ENCODE results near the gene TM4SF1.

Gene TM4SF1

DNA sequence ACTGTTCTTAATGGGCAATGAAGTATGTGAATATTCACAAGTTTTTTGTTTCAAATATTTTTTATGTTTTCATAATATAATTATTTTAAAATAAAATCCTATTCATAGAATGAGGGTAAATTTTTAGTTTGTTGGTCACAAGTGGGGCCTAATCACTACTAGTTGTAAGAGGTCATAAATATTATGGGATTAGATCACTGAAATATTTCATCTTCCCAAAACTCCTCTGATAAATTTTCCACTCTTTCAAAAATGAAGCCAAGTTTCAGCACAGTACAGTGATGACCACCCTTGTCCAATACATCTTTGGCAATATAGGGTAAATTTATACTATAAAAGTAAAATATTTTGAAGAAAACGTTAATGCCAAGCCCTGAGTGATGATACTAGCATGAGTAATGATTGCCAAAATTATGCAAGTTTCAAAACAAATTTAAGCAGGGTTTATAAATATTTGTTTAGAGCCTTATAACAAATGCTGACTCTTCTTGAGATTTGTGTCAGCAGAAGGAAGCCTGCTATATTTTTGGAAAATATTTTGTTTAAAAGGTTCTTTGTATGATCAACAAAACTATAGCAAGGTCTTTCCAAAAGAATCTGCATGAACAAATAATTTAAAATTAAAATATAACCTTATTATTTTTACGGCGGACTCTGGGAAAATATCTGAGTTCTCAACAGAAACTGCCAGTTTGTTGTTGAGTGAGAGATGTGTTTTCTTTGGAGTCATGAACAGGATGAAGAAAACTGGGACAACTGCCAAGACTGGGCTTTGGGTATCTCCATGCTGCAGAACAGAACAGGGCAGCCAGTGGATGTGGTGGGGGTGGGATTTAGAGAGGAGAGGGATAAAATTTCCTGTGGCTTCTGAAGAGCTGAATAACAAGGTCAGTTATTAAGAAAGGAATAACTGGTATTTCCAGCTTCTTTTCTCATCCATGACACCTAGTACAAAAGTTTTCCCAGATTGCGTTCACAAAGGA is 17.9 kb upstream of the TM4SF1 start:
- H3K9me3 ChIP-seq (ENCODE audit: control extremely low read depth in 1 of 5, control insufficient read depth in 4 of 5, insufficient read depth in 2 of 5, low read depth in 1 of 5, low read length in 4 of 5), result no peaks in the 10 kb centered on the region
- DNase-seq, result no peak
- H3K27ac ChIP-seq (ENCODE audit: insufficient read depth in 1 of 2, low read depth in 1 of 2, low read length in 2 of 2, poor library complexity in 1 of 2, severe bottlenecking in 2 of 2), result no peak overlapping the region
- no peak overlapping the region for H3K4me3 ChIP-seq (ENCODE audit: control insufficient read depth in 1 of 7, extremely low read depth in 1 of 7, insufficient read depth in 4 of 7, low read depth in 2 of 7, low read length in 6 of 7)
- POLR2A ChIA-PET, result no interaction called here
- peaks cover 0 to 3% (median under 1%) of the 10 kb centered on the region in 4 experiments for H3K4me1 ChIP-seq (ENCODE audit: control extremely low read depth in 1 of 4, control insufficient read depth in 4 of 4, insufficient read depth in 4 of 4, low read length in 3 of 4)
- H3K27me3 ChIP-seq (replicated peaks in 2 of 5; ENCODE audit: control insufficient read depth in 4 of 5, insufficient read depth in 5 of 5, low read length in 4 of 5), result no peaks in the 10 kb centered on the region
- CTCF ChIA-PET, result interaction anchor here (0.7 to 1.2 kb wide), 5 partner anchors 10 to 85 kb away, joined by 3 to 4 read pairs (median 3); no protein-coding TSS in a partner anchor
- no peaks in the 10 kb centered on the region for H3K36me3 ChIP-seq (ENCODE audit: control insufficient read depth in 4 of 4, insufficient read depth in 4 of 4, low read length in 3 of 4)
- 100% methylated on average over 1 of the region's 4 CpGs for WGBS (ENCODE audit: insufficient coverage)

DNA sequence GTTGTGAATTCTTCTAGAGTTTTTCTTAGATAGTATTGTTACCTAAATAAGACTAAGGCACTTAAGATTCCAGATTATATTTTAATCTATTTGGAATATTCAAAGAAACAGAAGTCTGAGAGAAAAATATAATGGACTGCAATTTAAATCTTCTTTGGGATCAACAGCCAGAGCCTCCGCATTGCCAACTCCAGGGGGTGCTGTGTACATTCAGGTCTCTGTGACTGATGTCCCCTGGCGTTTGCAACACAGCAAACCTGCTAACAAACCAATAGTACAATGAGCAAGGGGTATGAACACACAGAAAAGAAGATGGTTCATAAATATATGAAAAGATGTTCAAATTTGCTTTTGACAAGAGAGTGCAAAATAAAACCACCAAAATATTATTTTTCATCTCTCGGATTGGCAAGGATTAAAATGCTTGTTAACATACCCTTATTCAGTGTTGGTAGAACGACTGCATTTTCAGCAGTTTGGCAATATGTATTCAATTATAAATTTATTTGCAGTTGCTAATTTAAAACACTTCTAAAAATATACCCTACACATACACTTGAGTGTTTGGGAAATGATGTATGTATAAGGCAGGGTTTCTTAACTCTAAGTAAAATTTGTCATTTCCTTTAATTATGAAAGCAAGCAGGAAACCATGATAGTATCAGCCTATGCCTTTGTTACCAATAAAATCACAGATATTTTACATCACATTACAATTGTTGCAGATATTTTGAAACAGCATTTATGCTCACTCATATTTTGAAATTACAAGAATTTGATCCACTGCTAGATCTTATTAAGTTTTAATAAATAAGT is 16.1 kb upstream of the TM4SF1 start:
- CTCF ChIA-PET, result interaction anchor here (0.9 to 1.0 kb wide), 2 partner anchors 17 to 74 kb away, joined by 3 read pairs; no protein-coding TSS in a partner anchor
- H3K4me1 ChIP-seq (ENCODE audit: control extremely low read depth in 1 of 4, control insufficient read depth in 4 of 4, insufficient read depth in 4 of 4, low read length in 3 of 4), result peaks cover 0 to 3% (median under 1%) of the 10 kb centered on the region in 4 experiments
- WGBS (ENCODE audit: insufficient coverage), result 17% methylated on average over 1 of the region's 4 CpGs
- H3K4me3 ChIP-seq (ENCODE audit: control insufficient read depth in 1 of 7, extremely low read depth in 1 of 7, insufficient read depth in 4 of 7, low read depth in 2 of 7, low read length in 6 of 7), result no peak overlapping the region
- H3K36me3 ChIP-seq (ENCODE audit: control insufficient read depth in 4 of 4, insufficient read depth in 4 of 4, low read length in 3 of 4), result no peaks in the 10 kb centered on the region
- H3K27ac ChIP-seq (ENCODE audit: insufficient read depth in 1 of 2, low read depth in 1 of 2, low read length in 2 of 2, poor library complexity in 1 of 2, severe bottlenecking in 2 of 2), result no peak overlapping the region
- H3K27me3 ChIP-seq (replicated peaks in 2 of 5; ENCODE audit: control insufficient read depth in 4 of 5, insufficient read depth in 5 of 5, low read length in 4 of 5), result no peaks in the 10 kb centered on the region
- POLR2A ChIA-PET, result no interaction called here
- peaks cover 0 to 2% (median 0%) of the 10 kb centered on the region in 5 experiments for H3K9me3 ChIP-seq (ENCODE audit: control extremely low read depth in 1 of 5, control insufficient read depth in 4 of 5, insufficient read depth in 2 of 5, low read depth in 1 of 5, low read length in 4 of 5)
- peak; percentile 76 to 86 (median 86) for DNase-seq

DNA sequence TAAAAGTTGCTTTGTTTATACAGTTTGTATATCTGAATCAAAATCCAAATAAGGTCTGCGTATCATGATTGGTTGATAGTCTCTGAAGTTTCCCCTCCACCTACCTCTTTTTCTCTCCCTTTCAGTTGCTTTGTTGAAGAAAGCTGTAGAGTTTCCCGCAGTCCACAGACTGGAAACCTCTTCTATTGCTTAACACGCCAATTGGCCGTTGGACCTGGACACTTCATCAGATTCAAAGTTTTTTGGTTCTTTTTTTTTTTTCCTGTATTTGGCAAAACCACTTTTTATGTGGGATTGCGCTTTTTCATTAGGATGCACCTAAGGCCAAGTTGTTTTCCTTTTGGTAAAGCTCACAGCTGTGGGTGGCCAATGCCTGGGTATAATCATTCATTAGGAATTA is 14.5 kb upstream of the TM4SF1 start:
- Histone ChIP-seq H3K9me3 (ENCODE audit: control extremely low read depth in 1 of 5, control insufficient read depth in 4 of 5, insufficient read depth in 2 of 5, low read depth in 1 of 5, low read length in 4 of 5) (peaks cover 0 to 2% (median 0%) of the 10 kb centered on the region in 5 experiments), H3K4me1 (ENCODE audit: control extremely low read depth in 1 of 4, control insufficient read depth in 4 of 4, insufficient read depth in 4 of 4, low read length in 3 of 4) (peaks cover 0 to 10% (median 5%) of the 10 kb centered on the region in 4 experiments), H3K4me3 (ENCODE audit: control insufficient read depth in 1 of 7, extremely low read depth in 1 of 7, insufficient read depth in 4 of 7, low read depth in 2 of 7, low read length in 6 of 7) (no peak overlapping the region), H3K36me3 (ENCODE audit: control insufficient read depth in 4 of 4, insufficient read depth in 4 of 4, low read length in 3 of 4) (no peaks in the 10 kb centered on the region), H3K27me3 (replicated peaks in 2 of 5; ENCODE audit: control insufficient read depth in 4 of 5, insufficient read depth in 5 of 5, low read length in 4 of 5) (no peaks in the 10 kb centered on the region), H3K27ac (ENCODE audit: insufficient read depth in 1 of 2, low read depth in 1 of 2, low read length in 2 of 2, poor library complexity in 1 of 2, severe bottlenecking in 2 of 2) (no peak overlapping the region)
- no peak for DNase-seq
- CTCF ChIA-PET, result interaction anchor here (0.7 to 1.2 kb wide), 4 partner anchors 10 to 56 kb away, joined by 3 to 4 read pairs (median 3); no protein-coding TSS in a partner anchor
- 57% methylated on average over 3 of the region's 5 CpGs for WGBS (ENCODE audit: insufficient coverage)
- POLR2A ChIA-PET, result no interaction called here

DNA sequence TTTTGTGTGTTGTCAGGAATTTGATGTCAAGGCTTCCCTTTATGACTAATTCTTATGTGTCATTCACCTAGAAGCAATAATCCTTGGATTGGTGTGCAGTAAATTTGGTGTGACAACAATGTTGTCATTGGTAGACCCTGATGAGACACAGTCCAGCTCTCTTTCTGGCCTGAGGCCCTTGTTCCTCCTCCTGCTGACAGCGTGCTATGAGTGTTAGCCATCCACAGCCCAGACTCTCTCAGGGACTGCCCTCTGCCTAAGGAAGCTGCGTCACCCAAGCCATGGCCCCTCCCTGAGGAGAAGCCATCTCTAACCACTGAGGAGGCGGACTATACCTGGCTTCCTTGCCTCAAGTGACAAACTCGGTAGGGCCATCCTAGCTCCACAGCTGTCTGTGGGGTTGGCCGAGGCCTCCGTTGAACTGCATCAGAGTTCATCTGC is 13.3 kb upstream of the TM4SF1 start:
- POLR2A ChIA-PET, result no interaction called here
- Histone ChIP-seq H3K27me3 (replicated peaks in 2 of 5; ENCODE audit: control insufficient read depth in 4 of 5, insufficient read depth in 5 of 5, low read length in 4 of 5) (no peaks in the 10 kb centered on the region), H3K9me3 (ENCODE audit: control extremely low read depth in 1 of 5, control insufficient read depth in 4 of 5, insufficient read depth in 2 of 5, low read depth in 1 of 5, low read length in 4 of 5) (peaks cover 0 to 2% (median 0%) of the 10 kb centered on the region in 5 experiments), H3K4me1 (ENCODE audit: control extremely low read depth in 1 of 4, control insufficient read depth in 4 of 4, insufficient read depth in 4 of 4, low read length in 3 of 4) (peaks cover 0 to 21% (median 11%) of the 10 kb centered on the region in 4 experiments), H3K27ac (ENCODE audit: insufficient read depth in 1 of 2, low read depth in 1 of 2, low read length in 2 of 2, poor library complexity in 1 of 2, severe bottlenecking in 2 of 2) (no peak overlapping the region), H3K4me3 (ENCODE audit: control insufficient read depth in 1 of 7, extremely low read depth in 1 of 7, insufficient read depth in 4 of 7, low read depth in 2 of 7, low read length in 6 of 7) (no peak overlapping the region), H3K36me3 (ENCODE audit: control insufficient read depth in 4 of 4, insufficient read depth in 4 of 4, low read length in 3 of 4) (no peaks in the 10 kb centered on the region)
- CTCF ChIA-PET, result interaction anchor here (1.1 to 1.4 kb wide), 2 partner anchors 55 to 89 kb away, joined by 5 read pairs; no protein-coding TSS in a partner anchor
- DNase-seq, result no peak
- WGBS (ENCODE audit: insufficient coverage), result 94% methylated on average over 6 of the region's 6 CpGs

DNA sequence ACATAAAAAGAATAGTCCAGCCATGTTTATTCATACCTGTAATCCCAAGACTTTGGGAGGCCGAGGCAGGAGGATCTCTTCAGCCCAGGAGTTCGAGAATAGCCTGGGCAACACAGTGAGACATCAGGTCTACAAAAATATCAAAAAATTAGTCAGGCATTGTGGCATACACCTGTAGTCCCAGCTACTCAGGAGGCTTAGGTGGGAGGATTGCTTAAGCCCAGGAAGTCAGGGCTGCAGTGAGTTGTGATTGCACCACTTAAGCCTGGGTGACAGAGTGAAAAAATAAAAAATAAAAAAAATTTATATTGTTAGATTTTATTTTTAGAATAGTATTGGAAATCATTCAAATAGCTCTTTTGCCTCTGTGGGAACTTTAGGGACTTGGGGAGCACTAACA is 12.8 kb upstream of the TM4SF1 start:
- Histone ChIP-seq H3K4me1 (ENCODE audit: control extremely low read depth in 1 of 4, control insufficient read depth in 4 of 4, insufficient read depth in 4 of 4, low read length in 3 of 4) (peaks cover 0 to 19% (median 11%) of the 10 kb centered on the region in 4 experiments), H3K4me3 (ENCODE audit: control insufficient read depth in 1 of 7, extremely low read depth in 1 of 7, insufficient read depth in 4 of 7, low read depth in 2 of 7, low read length in 6 of 7) (no peak overlapping the region), H3K27me3 (replicated peaks in 2 of 5; ENCODE audit: control insufficient read depth in 4 of 5, insufficient read depth in 5 of 5, low read length in 4 of 5) (no peaks in the 10 kb centered on the region), H3K9me3 (ENCODE audit: control extremely low read depth in 1 of 5, control insufficient read depth in 4 of 5, insufficient read depth in 2 of 5, low read depth in 1 of 5, low read length in 4 of 5) (peaks cover 0 to 2% (median 0%) of the 10 kb centered on the region in 5 experiments), H3K27ac (ENCODE audit: insufficient read depth in 1 of 2, low read depth in 1 of 2, low read length in 2 of 2, poor library complexity in 1 of 2, severe bottlenecking in 2 of 2) (no peak overlapping the region), H3K36me3 (ENCODE audit: control insufficient read depth in 4 of 4, insufficient read depth in 4 of 4, low read length in 3 of 4) (no peaks in the 10 kb centered on the region)
- ChIA-PET CTCF (interaction anchor here (1.4 kb wide), 1 partner anchor 54 kb away, joined by 5 read pairs; no protein-coding TSS in a partner anchor), POLR2A (no interaction called here)
- DNase-seq, result no peak
- WGBS (ENCODE audit: insufficient coverage), result 83% methylated on average over 1 of the region's 2 CpGs

DNA sequence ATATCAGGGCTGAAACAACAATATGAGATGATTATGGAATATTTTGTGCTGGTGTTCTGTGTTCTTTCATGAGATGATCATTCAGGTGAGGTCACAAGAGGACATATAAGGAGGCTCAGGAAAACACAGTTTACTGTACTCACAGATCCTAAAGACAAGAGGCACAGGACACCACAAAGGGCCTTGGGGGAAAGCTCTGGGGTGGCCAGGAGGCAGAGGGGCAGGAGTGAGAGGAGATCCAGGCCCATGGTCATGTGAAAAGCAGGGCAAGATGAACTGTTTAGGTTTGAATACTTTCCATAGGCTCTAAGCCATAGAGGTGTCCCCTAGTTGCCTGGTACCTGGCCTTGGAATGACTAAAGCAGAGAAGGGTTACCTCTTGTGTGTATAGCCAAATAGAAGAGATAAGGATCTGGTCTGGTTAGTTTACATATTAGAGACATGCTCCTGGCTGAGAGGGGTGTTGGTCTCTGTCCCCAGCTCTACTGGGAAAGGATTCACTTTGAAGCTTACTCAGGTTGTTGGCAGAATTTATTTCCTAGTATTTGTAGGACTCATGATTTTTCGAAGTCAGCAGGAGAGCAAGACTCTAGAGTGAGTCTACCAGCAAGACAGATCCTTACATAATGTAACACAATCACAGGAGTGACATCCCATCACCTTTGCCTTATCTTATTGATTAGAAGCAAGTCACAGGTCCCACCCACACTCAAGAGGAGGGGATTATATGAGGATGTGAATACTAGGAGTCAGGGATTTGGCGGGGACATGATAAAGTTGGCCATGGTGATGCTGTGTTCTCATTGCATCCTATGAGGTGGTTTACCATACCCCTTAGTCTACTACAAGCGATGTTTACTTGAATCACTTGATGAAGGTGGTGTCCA is 11.3 kb upstream of the TM4SF1 start:
- 100% methylated on average over 1 of the region's 3 CpGs for WGBS (ENCODE audit: insufficient coverage)
- H3K27ac ChIP-seq (ENCODE audit: insufficient read depth in 1 of 2, low read depth in 1 of 2, low read length in 2 of 2, poor library complexity in 1 of 2, severe bottlenecking in 2 of 2), result no peak overlapping the region

More for the DNA sequence above, 11.3 kb upstream of the TM4SF1 start:
- DNase-seq, result no peak
- no peaks in the 10 kb centered on the region for H3K36me3 ChIP-seq (ENCODE audit: control insufficient read depth in 4 of 4, insufficient read depth in 4 of 4, low read length in 3 of 4)
- ChIA-PET POLR2A (interaction anchor here (0.6 kb wide), 1 partner anchor 12 kb away, joined by 4 read pairs; no protein-coding TSS in a partner anchor), CTCF (no interaction called here)
- H3K9me3 ChIP-seq (ENCODE audit: control extremely low read depth in 1 of 5, control insufficient read depth in 4 of 5, insufficient read depth in 2 of 5, low read depth in 1 of 5, low read length in 4 of 5), result peaks cover 0 to 2% (median 0%) of the 10 kb centered on the region in 5 experiments
- H3K4me3 ChIP-seq (ENCODE audit: control insufficient read depth in 1 of 7, extremely low read depth in 1 of 7, insufficient read depth in 4 of 7, low read depth in 2 of 7, low read length in 6 of 7), result no peak overlapping the region
- H3K4me1 ChIP-seq (ENCODE audit: control extremely low read depth in 1 of 4, control insufficient read depth in 4 of 4, insufficient read depth in 4 of 4, low read length in 3 of 4), result peaks cover 0 to 25% (median 15%) of the 10 kb centered on the region in 4 experiments
- H3K27me3 ChIP-seq (replicated peaks in 2 of 5; ENCODE audit: control insufficient read depth in 4 of 5, insufficient read depth in 5 of 5, low read length in 4 of 5), result no peaks in the 10 kb centered on the region

Measured in common myeloid progenitor, CD34-positive (primary cell).